ENCODE measurements around the gene UCK1.

The UCK1 gene

DNA sequence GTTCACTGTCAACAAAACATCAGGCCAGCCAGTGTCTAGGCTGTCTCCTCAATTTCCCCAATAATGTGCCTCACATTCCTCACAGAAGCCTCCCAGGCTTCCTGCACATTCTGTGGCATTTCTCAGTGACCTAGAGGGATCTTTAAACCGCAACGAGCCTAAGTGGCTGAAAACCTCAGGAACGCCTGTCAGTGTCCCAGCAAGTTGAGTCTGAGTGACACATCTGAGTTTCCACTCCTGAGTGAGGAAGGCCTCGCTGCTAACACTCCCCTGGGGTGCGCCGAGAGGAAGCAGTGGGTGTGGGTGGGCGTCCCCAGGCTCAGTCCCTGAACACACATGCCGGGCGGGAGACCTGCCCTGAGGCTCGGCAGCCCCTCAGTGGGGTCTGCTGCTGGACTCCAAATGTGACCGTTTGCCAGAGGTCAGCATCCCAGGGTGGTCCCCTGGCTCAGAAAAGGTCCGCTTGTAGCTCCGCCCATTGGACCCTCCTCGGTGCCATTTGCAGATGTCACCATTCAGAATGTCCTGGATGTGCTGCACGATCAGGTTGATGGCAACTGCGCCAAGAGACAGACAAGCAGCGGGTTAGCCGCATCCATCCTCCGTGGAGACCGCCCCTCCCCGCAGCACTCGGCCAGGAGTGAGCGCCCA lies 6.3 kb downstream of the UCK1 start:
- no peak overlapping the region for H3K4me3 ChIP-seq (ENCODE audit: low read depth, low read length)
- no peak for DNase-seq (ENCODE audit: low read depth)
- TF ChIP-seq, protein P1, sequence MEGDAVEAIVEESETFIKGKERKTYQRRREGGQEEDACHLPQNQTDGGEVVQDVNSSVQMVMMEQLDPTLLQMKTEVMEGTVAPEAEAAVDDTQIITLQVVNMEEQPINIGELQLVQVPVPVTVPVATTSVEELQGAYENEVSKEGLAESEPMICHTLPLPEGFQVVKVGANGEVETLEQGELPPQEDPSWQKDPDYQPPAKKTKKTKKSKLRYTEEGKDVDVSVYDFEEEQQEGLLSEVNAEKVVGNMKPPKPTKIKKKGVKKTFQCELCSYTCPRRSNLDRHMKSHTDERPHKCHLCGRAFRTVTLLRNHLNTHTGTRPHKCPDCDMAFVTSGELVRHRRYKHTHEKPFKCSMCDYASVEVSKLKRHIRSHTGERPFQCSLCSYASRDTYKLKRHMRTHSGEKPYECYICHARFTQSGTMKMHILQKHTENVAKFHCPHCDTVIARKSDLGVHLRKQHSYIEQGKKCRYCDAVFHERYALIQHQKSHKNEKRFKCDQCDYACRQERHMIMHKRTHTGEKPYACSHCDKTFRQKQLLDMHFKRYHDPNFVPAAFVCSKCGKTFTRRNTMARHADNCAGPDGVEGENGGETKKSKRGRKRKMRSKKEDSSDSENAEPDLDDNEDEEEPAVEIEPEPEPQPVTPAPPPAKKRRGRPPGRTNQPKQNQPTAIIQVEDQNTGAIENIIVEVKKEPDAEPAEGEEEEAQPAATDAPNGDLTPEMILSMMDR (IDR thresholded peaks at IDR 0.05; ENCODE audit: control insufficient read depth, extremely low read depth, insufficient read depth), result no peak

DNA sequence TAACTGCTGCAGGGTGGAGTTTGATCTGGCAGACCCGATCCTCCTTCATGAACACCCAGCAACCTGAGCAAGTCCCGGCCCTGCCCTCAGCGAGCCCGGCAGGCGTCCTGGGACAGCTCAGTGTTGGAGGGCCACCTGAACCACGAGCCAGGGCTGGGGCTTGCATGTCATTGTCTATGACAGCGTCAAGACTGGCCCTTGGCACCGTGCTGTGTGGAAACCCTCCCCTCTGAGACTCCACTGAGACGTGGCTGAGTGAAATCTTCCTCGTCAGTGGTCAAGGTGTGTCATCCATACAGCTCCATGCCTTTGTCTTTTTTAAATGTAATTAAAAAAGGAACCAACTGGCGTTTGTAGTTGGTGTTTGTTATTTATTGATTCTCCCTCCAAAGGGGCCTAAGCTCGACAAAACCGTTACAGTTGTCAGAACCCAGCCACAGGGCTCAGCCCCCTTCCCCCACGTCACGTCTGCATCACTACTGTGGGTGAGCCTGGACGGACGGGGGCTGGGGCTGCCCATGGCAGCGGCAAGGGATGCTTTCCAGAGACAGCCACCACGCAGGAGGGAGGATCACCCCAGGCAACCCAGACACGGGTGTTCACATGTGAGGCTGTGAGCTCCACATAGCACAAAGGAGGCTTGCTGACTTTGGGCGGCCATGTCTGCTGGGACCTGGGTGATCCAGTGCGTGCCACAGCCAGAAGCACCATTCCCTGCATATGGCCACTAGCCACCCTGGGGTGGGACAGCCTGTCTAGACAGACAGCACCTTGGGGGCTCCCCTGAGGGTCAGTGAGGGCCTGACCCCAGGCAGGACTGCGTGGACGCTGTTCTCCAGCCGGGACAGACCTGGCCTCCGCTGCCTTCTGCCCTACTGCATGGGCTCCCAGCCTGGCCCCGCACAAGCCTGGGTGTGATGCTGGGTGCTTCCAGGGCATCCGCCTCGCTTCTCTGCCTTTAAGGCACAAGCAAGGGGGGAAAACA lies 7.3 kb downstream of the UCK1 start:
- H3K4me3 ChIP-seq (ENCODE audit: low read depth, low read length), result no peak overlapping the region
- no peak for DNase-seq (ENCODE audit: low read depth)
- TF ChIP-seq, protein P1 (IDR thresholded peaks at IDR 0.05; ENCODE audit: control insufficient read depth, extremely low read depth, insufficient read depth), result no peak

DNA sequence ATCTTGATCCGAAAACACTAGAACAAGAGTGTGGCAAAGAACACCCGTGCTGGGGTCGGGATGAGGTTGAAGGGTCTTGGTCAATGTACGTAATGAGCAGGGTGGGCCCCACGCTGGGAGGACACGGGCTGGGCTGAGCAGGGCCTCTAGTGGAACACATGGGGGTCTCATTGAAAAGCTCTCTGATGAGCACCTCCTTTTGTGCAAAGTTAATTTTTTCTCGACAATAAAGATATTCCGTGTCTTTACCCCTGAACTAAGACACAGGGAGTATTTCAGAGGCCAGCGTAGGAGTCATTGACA lies 8.0 kb downstream of the UCK1 start:
- H3K4me3 ChIP-seq (ENCODE audit: low read depth, low read length), result no peak overlapping the region
- DNase-seq (ENCODE audit: low read depth), result no peak
- TF ChIP-seq, protein P1 (IDR thresholded peaks at IDR 0.05; ENCODE audit: control insufficient read depth, extremely low read depth, insufficient read depth), result no peak

DNA sequence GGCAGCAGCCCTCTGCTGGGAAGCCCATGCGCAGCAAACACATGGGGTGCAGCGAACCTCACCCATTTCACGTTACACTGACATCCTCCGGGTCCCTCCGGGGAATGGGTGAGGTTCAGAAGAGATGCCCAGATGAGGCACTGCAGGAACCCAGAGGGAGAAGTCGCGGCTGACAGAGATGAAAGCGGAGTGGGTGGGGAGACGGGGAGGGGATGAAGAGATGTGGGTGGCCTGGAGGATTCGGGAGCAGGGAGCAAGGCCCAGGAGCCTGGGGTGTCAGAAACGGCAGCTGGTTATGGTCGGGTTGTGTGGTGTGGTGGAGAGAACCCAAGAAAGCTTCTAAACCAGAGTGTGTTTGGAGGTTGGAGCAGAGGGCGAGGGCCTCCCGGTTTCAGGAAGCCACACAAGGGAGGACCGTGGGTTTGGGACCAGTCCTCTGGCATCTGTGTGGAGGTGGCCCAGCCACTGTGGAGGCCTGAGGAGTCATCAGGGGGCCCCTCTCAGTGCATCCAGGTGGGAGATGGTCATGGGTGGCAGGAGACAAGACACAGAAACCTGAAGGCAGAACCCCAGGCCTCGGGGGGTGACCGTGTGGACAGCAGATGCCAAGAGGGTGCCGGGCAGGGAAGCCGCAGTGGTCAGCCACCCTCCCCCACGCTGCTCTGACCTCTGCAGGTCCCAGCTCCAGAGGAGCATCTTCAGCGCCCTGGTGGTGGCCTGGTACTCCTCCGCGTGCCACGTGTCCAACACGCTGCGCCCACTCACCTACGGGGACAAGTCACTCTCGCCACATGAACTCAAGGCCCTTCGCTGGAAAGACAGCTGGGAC lies 8.6 kb downstream of the UCK1 start:
- no peak overlapping the region for H3K4me3 ChIP-seq (ENCODE audit: low read depth, low read length)
- TF ChIP-seq, protein P1 (IDR thresholded peaks at IDR 0.05; ENCODE audit: control insufficient read depth, extremely low read depth, insufficient read depth), result no peak
- no peak for DNase-seq (ENCODE audit: low read depth)

DNA sequence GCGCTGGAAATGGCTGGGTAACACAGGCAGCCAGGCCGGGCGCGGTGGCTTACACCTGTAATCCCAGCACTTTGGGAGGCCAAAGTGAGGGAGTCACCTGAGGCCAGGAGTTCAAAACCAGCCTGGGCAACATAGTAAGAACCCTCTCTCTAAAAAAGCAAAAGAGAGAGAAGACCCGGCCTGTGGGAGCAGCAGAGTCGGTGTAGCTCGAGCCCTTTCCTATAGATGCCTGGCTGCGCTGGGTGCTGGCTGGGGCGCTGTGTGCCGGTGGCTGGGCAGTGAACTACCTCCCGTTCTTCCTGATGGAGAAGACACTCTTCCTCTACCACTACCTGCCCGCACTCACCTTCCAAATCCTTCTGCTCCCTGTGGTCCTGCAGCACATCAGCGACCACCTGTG lies 9.2 kb downstream of the UCK1 start:
- TF ChIP-seq, protein P1 (IDR thresholded peaks at IDR 0.05; ENCODE audit: control insufficient read depth, extremely low read depth, insufficient read depth), result no peak
- no peak for DNase-seq (ENCODE audit: low read depth)
- H3K4me3 ChIP-seq (ENCODE audit: low read depth, low read length), result no peak overlapping the region

DNA sequence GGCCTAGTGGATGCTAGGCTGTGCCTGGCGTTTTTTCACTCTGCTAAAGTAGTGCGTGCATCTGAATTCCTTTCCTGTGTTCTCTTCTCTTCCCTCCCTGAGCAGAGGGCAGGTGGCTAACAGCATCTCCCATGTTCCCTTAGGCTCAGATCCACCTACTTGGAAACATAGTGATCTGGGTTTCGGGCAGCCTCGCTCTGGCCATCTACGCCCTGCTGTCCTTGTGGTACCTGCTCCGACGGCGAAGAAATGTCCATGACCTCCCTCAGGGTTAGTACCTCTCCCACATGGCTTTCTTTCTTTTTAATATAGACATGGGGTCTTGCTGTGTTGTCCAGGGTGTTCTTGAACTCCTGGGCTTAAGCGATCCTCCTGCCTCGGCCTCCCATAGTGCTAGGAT lies 9.9 kb downstream of the UCK1 start:
- DNase-seq (ENCODE audit: low read depth), result no peak
- no peak overlapping the region for H3K4me3 ChIP-seq (ENCODE audit: low read depth, low read length)
- TF ChIP-seq, protein P1 (IDR thresholded peaks at IDR 0.05; ENCODE audit: control insufficient read depth, extremely low read depth, insufficient read depth), result no peak
